Motor neuron (in vitro differentiated cells): ENCODE measurements around the gene MYRF. TPM values are rescaled to one million over a fixed set of nuclear protein-coding genes. Genes with fewer than 3 reads are reported as not detected.

ENCODE experiments used
- ATAC-seq, 8 experiments: fragments of 200-7000 bp; cut with Tn5 transposase; replicated peaks in 6 of 8; 2 replicates each; pipeline ENCODE4 v1.8.0; 2021; ENCODE audit warnings: mild to moderate bottlenecking in 8 of 8, moderate library complexity in 8 of 8
- H3K27ac ChIP-seq, 2 donors: fragments of 250-450 bp; sonication (Bioruptor Pico); 2 replicates each; pipeline ENCODE4 v1.9.0; 2021; ENCODE audit warnings: antibody characterized with exemption in 2 of 2, mild to moderate bottlenecking in 2 of 2, moderate library complexity in 1 of 2
- H3K4me1 ChIP-seq, 2 donors: fragments of 250-450 bp; sonication (Bioruptor Pico); replicated peaks in 1 of 2; 2 replicates each; pipeline ENCODE4 v1.6.1; 2021; ENCODE audit warnings: antibody characterized with exemption in 2 of 2, mild to moderate bottlenecking in 2 of 2, moderate library complexity in 1 of 2
- H3K4me3 ChIP-seq, 5 donors: fragments of 250-450 bp; sonication (Bioruptor Pico); 2 replicates each; pipeline ENCODE4 v1.9.0; 2021; ENCODE audit warnings: antibody characterized with exemption in 5 of 5, mild to moderate bottlenecking in 5 of 5, moderate library complexity in 4 of 5
- WGBS, 10 experiments: fragments of 450-650 bp; shearing (Covaris generic); methylation state at CpG; one replicate each; pipeline ENCODE4 v1.0.0; 2022; 5-methylcytosine and 5-hydroxymethylcytosine counted together
- in situ Hi-C, 9 experiments: fragments of 400-800 bp; cut with MboI; loops; one replicate each; pipeline ENCODE4 v1.15.0; 2021; ENCODE audit warnings: low sequenced_read_pairs in 9 of 9, low pct_unique_long_range_greater_than_20kb in 2 of 9; ENCODE audit not compliant: unreplicated experiment in 9 of 9
- total RNA-seq, 8 experiments: library from RNA; unstranded; fragments of 300-600 nt; gene quantifications; 2 replicates each; pipeline versions ENCODE4 v1.2.3 to v1.2.4, GENCODE V29; 2022

The MYRF gene
- total RNA-seq, 8 experiments from 2014 or later, result 0.92 to 4.0 (median 2.3) TPM

DNA sequence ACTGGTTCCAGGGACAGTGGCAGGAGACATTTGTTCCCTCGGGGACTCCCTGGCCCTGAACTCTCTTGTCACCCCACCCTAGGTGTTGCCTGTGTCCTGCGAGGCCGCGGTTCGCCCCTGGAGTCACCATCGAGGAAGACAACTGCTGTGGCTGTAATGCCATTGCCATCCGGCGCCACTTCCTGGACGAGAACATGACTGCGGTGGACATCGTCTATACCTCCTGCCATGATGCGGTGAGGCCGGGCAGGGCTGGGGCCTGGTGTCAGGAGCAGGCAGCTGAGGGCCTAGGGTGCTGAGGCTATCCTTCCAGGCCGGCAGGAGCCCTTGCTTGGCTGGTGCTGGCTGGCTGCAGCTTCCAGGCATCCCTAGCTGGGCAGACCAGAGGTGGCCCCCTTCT lies 17.7 kb upstream of the MYRF start:
- ATAC-seq, result no peak
- H3K4me3 ChIP-seq, result no peak overlapping the region
- in situ Hi-C loops, result loop anchor here in 1 of 9 experiments (25.0 kb wide), 1 partner anchor 272 kb away; no protein-coding TSS in a partner anchor
- WGBS, 10 experiments, result 40 to 82% methylated on average over 1 to 13 of the region's 14 CpGs; no CpG with 5 or more reads in 8 of the 10 experiments
- H3K4me1 ChIP-seq, result peaks cover 9% of the 10 kb centered on the region in 2 donors
- no peak overlapping the region for H3K27ac ChIP-seq

DNA sequence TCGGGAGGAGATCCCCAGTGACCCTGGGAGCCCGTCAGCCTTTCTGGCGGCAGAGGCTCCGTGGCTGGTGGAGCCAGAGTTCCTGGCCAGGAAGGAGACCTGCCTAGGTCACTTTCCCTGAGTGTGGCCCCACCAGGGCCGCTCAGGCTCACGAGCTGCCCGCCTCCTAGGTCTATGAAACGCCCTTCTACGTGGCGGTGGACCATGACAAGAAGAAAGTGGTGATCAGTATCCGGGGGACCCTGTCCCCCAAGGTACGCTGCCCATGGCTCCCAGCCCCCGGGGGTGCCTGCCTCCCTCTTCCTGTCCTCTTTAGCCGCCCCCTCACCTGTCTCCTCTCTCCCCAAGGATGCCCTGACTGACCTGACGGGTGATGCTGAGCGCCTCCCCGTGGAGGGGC lies 17.0 kb upstream of the MYRF start:
- WGBS, 10 experiments, result 100% methylated on average over 3 of the region's 17 CpGs; no CpG with 5 or more reads in 7 of the 10 experiments
- in situ Hi-C loops, result loop anchor here in 1 of 9 experiments (25.0 kb wide), 1 partner anchor 273 kb away; no protein-coding TSS in a partner anchor
- ATAC-seq, result no peak
- Histone ChIP-seq H3K4me3 (no peak overlapping the region), H3K4me1 (peaks cover 9% of the 10 kb centered on the region in 2 donors), H3K27ac (no peak overlapping the region)

DNA sequence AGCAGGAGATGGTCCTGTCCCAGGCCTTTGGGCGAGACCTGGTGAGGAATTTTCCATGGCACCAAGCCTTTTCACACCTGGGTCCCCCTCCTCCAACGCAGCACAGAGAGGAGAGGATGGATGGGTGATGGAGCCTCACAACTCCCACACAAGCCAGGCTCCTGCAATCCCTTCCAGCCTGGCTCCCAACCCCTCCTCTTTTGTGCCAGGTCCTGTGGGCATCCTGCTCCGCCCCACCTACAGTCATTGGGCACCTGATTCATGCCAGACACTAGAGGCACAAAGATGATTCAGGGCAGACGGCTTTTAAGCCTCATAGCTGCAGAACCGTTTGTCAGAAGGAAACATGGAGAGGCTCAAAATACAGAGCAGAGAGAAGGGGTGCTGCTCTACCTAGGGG lies 16.1 kb upstream of the MYRF start:
- Histone ChIP-seq H3K4me1 (peaks cover 9% of the 10 kb centered on the region in 2 donors), H3K27ac (no peak overlapping the region), H3K4me3 (no peak overlapping the region)
- ATAC-seq, result no peak
- in situ Hi-C loops, result loop anchor here in 1 of 9 experiments (25.0 kb wide), 1 partner anchor 274 kb away; no protein-coding TSS in a partner anchor
- WGBS, 10 experiments, result 53 to 100% (median 90%) methylated on average over 1 to 3 of the region's 5 CpGs; no CpG with 5 or more reads in 3 of the 10 experiments

DNA sequence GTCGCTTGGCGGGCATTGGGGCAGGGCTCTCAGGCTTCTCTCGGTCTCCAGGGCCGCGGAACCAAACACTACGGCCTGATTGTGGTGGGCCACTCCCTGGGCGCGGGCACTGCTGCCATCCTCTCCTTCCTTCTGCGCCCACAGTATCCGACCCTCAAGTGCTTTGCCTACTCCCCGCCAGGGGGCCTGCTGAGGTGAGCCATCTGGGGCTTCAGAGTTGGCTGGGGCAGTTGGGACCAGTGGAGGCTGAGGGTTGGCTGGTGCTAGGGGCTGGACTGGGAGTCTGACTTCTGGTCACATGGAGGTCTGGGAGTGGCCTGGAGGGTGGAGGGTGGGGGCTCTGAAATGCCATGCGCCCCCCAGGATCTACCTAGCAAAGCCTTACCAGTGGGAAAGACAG lies 15.3 kb upstream of the MYRF start:
- in situ Hi-C loops, result loop anchor here in 1 of 9 experiments (25.0 kb wide), 1 partner anchor 275 kb away; no protein-coding TSS in a partner anchor
- ATAC-seq, result no peak
- 80 to 100% methylated on average over 2 of the region's 12 CpGs; no CpG with 5 or more reads in 8 of the 10 experiments for WGBS, 10 experiments
- peaks cover 9% of the 10 kb centered on the region in 2 donors for H3K4me1 ChIP-seq
- H3K4me3 ChIP-seq, result no peak overlapping the region
- H3K27ac ChIP-seq, result no peak overlapping the region

DNA sequence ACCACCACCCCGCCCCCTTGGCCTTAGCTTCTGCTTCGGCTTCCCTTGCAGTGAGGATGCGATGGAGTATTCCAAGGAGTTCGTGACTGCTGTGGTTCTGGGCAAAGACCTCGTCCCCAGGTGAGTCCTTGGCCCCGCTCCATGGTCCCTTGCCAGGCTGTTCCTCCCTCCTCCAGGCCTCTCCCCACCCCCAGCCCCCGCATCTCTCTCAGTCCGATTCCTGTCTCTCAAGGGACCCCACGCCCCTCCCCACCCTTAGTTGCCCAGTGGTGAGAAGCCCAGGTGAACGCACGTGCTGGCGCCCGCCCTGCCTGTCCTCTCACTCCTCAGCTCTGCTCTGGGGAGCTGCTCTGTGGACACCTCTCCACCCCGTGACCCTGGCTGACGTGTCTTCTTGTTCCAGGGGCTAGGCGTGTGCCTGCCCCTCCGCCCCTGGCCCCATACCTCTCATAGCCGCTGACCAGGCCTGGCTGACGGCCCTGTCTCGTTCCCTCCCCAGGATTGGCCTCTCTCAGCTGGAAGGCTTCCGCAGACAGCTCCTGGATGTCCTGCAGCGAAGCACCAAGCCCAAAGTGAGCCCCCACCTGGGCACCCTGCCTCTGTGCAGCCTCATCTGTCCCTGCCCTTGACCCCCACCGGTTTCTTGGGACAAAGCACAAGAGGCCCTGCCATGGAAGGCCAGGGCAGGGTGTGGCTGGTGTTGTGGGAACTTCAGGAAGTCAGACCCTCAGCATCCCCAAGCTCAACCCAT lies 14.6 kb upstream of the MYRF start:
- 78 to 100% (median 80%) methylated on average over 1 to 6 of the region's 23 CpGs; no CpG with 5 or more reads in 7 of the 10 experiments for WGBS, 10 experiments
- H3K27ac ChIP-seq, result no peak overlapping the region

DNA sequence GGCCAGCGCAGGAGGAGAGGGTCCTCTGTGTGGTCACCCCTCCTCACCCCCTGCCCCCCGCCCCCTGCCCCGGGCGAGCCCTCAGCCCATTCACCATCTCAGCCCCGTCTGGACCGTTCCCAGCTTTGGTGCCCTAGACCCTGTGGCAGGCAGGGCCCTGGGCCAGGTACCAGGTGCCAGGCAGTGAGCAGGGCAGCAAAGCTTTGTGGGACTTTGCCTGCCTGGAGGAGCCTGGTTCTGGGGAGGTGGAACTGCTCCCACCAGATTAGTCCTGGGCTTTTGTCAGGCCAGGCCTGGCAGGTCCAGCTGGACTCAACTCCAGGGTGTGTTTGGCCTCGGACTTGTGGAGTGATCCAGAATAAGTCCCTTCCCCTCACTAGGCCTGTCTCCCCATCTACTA lies 13.7 kb upstream of the MYRF start:
- in situ Hi-C loops, result loop anchor here in 1 of 9 experiments (25.0 kb wide), 1 partner anchor 276 kb away; no protein-coding TSS in a partner anchor
- WGBS, 10 experiments, result 100% methylated on average over 1 of the region's 7 CpGs; no CpG with 5 or more reads in 9 of the 10 experiments

More for the DNA sequence above, 14.6 kb upstream of the MYRF start:
- in situ Hi-C loops, result loop anchor here in 1 of 9 experiments (25.0 kb wide), 1 partner anchor 276 kb away; no protein-coding TSS in a partner anchor
- Histone ChIP-seq H3K4me3 (no peak overlapping the region), H3K4me1 (peaks cover 8 to 9% of the 10 kb centered on the region in 2 donors)
- no peak for ATAC-seq

DNA sequence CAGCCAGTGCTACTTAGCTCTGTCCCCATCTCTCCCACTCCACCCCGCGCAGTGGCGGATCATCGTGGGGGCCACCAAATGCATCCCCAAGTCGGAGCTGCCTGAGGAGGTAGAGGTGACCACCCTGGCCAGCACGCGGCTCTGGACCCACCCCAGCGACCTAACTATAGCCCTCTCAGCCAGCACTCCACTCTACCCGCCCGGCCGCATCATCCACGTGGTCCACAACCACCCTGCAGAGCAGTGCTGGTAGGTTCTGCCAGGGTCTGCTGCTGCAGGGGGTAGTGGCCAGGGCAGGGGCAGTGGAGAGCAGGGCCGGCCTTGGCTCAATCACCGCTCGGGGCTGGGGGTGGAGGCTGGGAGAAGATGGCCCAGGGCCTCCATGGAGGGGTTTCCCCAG lies 13.0 kb upstream of the MYRF start:
- no peak for ATAC-seq
- H3K4me1 ChIP-seq, result no peaks in the 10 kb centered on the region
- no peak overlapping the region for H3K4me3 ChIP-seq
- 73% methylated on average over 3 of the region's 15 CpGs; no CpG with 5 or more reads in 9 of the 10 experiments for WGBS, 10 experiments
- H3K27ac ChIP-seq, result no peak overlapping the region
- in situ Hi-C loops, result loop anchor here in 1 of 9 experiments (25.0 kb wide), 1 partner anchor 277 kb away; no protein-coding TSS in a partner anchor

More for the DNA sequence above, 13.7 kb upstream of the MYRF start:
- no peak for ATAC-seq
- no peaks in the 10 kb centered on the region for H3K4me1 ChIP-seq
- H3K4me3 ChIP-seq, result no peak overlapping the region
- no peak overlapping the region for H3K27ac ChIP-seq

DNA sequence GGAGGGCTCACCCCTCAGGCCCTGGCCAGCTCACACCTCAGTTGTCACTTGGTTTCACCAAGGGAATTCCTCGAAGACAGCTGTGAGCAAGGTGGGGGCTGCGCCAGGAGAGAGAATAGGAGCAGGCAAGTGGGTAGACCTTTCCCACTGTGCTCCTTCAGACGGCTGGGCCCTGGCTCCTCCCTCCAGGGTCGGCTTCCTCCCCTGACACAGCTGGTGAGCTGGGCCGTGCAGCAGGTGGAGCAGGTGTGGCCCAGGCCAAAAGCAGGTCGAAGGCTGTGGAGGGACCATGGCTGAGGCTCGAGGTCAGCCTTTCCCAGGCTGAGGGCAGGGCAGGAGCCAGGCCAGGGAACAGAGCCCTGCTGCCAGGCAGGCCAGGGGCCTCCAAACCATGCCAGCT lies 12.5 kb upstream of the MYRF start:
- 80 to 96% (median 83%) methylated on average over 1 to 4 of the region's 7 CpGs; no CpG with 5 or more reads in 7 of the 10 experiments for WGBS, 10 experiments
- Histone ChIP-seq H3K27ac (no peak overlapping the region), H3K4me3 (no peak overlapping the region), H3K4me1 (no peaks in the 10 kb centered on the region)
- in situ Hi-C loops, result loop anchor here in 1 of 9 experiments (25.0 kb wide), 1 partner anchor 278 kb away; no protein-coding TSS in a partner anchor
- ATAC-seq, result no peak

DNA sequence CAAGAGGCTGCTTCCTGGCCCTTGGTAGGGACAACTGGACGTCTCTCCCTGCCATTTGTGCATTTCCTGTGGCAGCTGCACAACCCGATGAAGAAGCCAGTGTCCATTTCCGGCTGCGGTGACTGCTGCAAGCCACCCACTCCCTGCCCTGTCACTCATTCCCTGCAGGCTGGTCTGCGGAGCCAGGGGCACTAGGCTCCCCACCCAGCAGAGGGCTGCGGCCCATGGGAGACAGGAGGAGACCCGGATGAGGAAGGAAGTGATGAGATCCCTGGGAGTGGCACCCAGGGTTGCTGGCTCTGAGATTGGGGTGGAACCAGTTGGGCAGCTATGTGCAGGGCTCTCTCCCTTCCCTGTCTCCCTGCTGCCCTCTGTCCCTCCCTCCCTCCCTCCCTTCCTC lies 10.0 kb upstream of the MYRF start:
- Histone ChIP-seq H3K4me1 (peaks cover 11 to 15% of the 10 kb centered on the region in 2 donors), H3K4me3 (no peak overlapping the region), H3K27ac (no peak overlapping the region)
- ATAC-seq, result peak in 2 of 8 experiments; percentile 52 to 60
- in situ Hi-C loops, result loop anchor here in 1 of 9 experiments (25.0 kb wide), 1 partner anchor 280 kb away; no protein-coding TSS in a partner anchor
- 19 to 90% (median 80%) methylated on average over 1 to 3 of the region's 7 CpGs; no CpG with 5 or more reads in 4 of the 10 experiments for WGBS, 10 experiments

DNA sequence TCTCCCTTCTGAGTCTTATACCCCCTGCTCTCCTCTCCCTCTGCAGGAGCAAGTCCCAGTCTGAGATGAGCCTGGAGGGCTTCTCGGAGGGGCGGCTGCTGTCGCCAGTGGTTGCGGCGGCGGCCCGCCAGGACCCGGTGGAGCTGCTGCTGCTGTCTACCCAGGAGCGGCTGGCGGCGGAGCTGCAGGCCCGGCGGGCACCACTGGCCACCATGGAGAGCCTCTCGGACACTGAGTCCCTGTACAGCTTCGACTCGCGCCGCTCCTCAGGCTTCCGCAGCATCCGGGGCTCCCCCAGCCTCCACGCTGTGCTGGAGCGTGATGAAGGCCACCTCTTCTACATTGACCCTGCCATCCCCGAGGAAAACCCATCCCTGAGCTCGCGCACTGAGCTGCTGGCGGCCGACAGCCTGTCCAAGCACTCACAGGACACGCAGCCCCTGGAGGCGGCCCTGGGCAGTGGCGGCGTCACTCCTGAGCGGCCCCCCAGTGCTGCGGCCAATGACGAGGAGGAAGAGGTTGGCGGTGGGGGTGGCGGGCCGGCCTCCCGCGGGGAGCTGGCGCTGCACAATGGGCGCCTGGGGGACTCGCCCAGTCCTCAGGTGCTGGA lies 8.8 kb upstream of the MYRF start:
- no peak for ATAC-seq
- in situ Hi-C loops, result loop anchor here in 1 of 9 experiments (25.0 kb wide), 1 partner anchor 281 kb away; no protein-coding TSS in a partner anchor

DNA sequence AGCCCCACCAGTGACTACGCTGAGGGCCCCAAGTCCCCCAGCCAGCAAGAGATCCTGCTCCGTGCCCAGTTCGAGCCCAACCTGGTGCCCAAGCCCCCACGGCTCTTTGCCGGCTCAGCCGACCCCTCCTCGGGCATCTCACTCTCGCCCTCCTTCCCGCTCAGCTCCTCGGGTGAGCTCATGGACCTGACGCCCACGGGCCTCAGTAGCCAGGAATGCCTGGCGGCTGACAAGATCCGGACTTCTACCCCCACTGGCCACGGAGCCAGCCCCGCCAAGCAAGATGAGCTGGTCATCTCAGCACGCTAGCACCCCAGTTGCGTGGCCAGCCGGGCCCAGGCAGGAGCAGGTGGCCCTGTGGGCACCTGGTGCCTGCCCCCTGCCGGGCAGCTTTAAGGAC lies 8.3 kb upstream of the MYRF start:
- H3K4me1 ChIP-seq, result peaks cover 27 to 33% of the 10 kb centered on the region in 2 donors
- whole genome bisulfite sequencing, 10 experiments, result 60 to 100% (median 100%) methylated on average over 1 to 2 of the region's 20 CpGs; no CpG with 5 or more reads in 5 of the 10 experiments
- H3K4me3 ChIP-seq, result no peak overlapping the region
- ATAC-seq, result no peak
- in situ Hi-C loops, result loop anchor here in 1 of 9 experiments (25.0 kb wide), 1 partner anchor 282 kb away; no protein-coding TSS in a partner anchor
- H3K27ac ChIP-seq, result no peak overlapping the region

More for the DNA sequence above, 8.8 kb upstream of the MYRF start:
- H3K27ac ChIP-seq, result no peak overlapping the region
- no peak overlapping the region for H3K4me3 ChIP-seq
- H3K4me1 ChIP-seq, result peaks cover 21 to 27% of the 10 kb centered on the region in 2 donors
- 91 to 100% methylated on average over 1 to 9 of the region's 42 CpGs; no CpG with 5 or more reads in 8 of the 10 experiments for WGBS, 10 experiments

DNA sequence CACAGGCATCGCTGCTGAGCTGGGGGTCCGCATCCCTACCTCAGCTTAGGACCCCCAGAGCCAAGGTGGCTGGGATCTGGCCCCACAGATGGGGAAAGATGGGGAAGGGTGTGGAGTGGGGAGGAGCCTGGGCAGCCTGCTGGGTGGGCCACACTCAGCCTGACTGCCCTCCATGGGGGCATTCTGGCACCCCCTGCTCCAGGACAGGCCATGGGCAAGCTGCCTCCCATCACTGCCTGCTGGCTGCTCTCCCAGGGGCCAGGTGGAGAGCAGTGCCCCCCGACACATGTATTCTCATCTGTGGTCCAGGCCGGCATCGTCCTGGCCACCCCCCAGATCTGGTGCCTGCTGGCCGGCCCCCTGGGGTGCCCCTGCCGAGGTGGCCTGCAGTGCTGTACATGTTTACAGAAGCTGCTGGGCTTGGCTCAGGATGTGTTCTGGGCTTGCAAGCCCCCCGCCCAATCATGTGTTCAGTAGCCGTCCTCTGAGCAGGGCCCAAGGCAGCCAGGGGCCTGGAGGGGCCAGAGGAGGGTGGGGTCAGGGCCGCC lies 7.8 kb upstream of the MYRF start:
- no peak overlapping the region for H3K27ac ChIP-seq
- WGBS, 10 experiments, result 80 to 100% (median 100%) methylated on average over 1 of the region's 10 CpGs; no CpG with 5 or more reads in 7 of the 10 experiments
- in situ Hi-C loops, result loop anchor here in 1 of 9 experiments (25.0 kb wide), 1 partner anchor 282 kb away; no protein-coding TSS in a partner anchor
- H3K4me3 ChIP-seq, result no peak overlapping the region
- ATAC-seq, result no peak
- H3K4me1 ChIP-seq, result peaks cover 32 to 38% of the 10 kb centered on the region in 2 donors
